Neutrophil (primary cell): ENCODE results near the gene SYCE3.

ENCODE experiments used
- H3K27ac ChIP-seq: fragments of 200-600 bp; sonication (generic); 2 replicates; pipeline ENCODE4 v1.5.1; 2016; ENCODE audit warnings: mild to moderate bottlenecking, moderate library complexity
- H3K27me3 ChIP-seq: fragments of 200-600 bp; sonication (generic); 2 replicates; pipeline ENCODE4 v1.6.0; 2016; ENCODE audit warnings: mild to moderate bottlenecking
- H3K36me3 ChIP-seq: fragments of 200-600 bp; sonication (generic); 2 replicates; pipeline ENCODE4 v1.5.1; 2017
- H3K4me1 ChIP-seq, 2 experiments: fragments of 200-600 bp in 1 of 2; sonication (generic) in 1 of 2; 1 replicate in 1 of 2; 2 replicates in 1 of 2; pipeline versions ENCODE4 v1.5.1 to v1.6.1; 2013 to 2016; ENCODE audit warnings: low read depth in 1 of 2, low read length in 1 of 2, mild to moderate bottlenecking in 1 of 2, moderate library complexity in 1 of 2; ENCODE audit not compliant: control insufficient read depth in 1 of 2, insufficient read depth in 1 of 2
- H3K4me3 ChIP-seq, 2 experiments: fragments of 200-600 bp in 1 of 2; sonication (generic) in 1 of 2; 1 replicate in 1 of 2; 2 replicates in 1 of 2; pipeline ENCODE4 v1.5.1; 2013 to 2016; ENCODE audit warnings: low read depth in 1 of 2, low read length in 1 of 2, mild to moderate bottlenecking in 1 of 2, moderate library complexity in 1 of 2
- H3K9me3 ChIP-seq: fragments of 200-600 bp; sonication (generic); 2 replicates; pipeline ENCODE4 v1.5.1; 2016
- TF ChIP-seq, protein P1 (sequence below): fragments of 200-600 bp; sonication (generic); IDR thresholded peaks from 2 replicates; pipeline ENCODE4 v1.5.1; 2016; ENCODE audit warnings: antibody characterized with exemption

The SYCE3 gene

GRCh38 chr22:50576806-50577696, 14.3 kb upstream of the SYCE3 start:
- Histone ChIP-seq H3K36me3 (peaks cover 72% of the 10 kb centered on the region), H3K9me3 (no peaks in the 10 kb centered on the region), H3K27ac (no peak overlapping the region), H3K4me1 (peaks cover 10 to 11% of the 10 kb centered on the region in 2 experiments), H3K4me3 (no peak overlapping the region), H3K27me3 (peaks cover 18% of the 10 kb centered on the region)
- TF ChIP-seq, protein P1, sequence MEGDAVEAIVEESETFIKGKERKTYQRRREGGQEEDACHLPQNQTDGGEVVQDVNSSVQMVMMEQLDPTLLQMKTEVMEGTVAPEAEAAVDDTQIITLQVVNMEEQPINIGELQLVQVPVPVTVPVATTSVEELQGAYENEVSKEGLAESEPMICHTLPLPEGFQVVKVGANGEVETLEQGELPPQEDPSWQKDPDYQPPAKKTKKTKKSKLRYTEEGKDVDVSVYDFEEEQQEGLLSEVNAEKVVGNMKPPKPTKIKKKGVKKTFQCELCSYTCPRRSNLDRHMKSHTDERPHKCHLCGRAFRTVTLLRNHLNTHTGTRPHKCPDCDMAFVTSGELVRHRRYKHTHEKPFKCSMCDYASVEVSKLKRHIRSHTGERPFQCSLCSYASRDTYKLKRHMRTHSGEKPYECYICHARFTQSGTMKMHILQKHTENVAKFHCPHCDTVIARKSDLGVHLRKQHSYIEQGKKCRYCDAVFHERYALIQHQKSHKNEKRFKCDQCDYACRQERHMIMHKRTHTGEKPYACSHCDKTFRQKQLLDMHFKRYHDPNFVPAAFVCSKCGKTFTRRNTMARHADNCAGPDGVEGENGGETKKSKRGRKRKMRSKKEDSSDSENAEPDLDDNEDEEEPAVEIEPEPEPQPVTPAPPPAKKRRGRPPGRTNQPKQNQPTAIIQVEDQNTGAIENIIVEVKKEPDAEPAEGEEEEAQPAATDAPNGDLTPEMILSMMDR = no peak

- peaks cover 18% of the 10 kb centered on the region for H3K27me3 ChIP-seq
- TF ChIP-seq, protein P1 = no peak
- peaks cover 80% of the 10 kb centered on the region for H3K36me3 ChIP-seq
- no peak overlapping the region for H3K4me3 ChIP-seq
- no peaks in the 10 kb centered on the region for H3K9me3 ChIP-seq
- H3K4me1 ChIP-seq = peaks cover 0 to under 1% of the 10 kb centered on the region in 2 experiments
- H3K27ac ChIP-seq = no peak overlapping the region
Observed at GRCh38 chr22:50576070-50576469, 13.4 kb upstream of the SYCE3 start.

DNA sequence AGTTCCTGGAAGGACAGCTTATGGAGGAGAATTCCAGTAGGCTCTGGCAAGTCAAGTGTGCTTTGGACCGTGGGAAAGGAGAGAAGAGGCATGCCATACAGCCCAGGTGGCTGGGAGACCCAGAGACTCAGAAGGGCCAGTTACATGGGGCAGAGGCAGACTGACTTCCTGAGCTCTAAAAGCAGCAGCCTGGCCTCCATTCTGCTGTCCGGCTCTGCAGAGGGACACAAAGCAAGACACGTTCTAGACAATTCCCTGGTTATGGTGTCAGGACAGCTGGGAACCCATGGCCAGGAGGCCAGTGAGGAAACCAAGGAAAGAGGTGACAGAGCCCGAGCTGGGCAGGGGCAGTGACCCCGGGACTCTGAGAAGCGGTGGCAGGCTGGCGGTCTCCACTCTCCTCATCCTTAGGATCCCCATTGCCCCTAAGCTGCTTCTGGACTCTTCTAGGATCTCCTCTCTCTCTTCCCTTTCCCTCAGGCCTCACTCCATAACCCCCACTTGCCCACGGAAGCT, 12.8 kb upstream of the SYCE3 start:
- Histone ChIP-seq H3K27ac (no peak overlapping the region), H3K4me1 (no peaks in the 10 kb centered on the region), H3K36me3 (peaks cover 81% of the 10 kb centered on the region), H3K4me3 (no peak overlapping the region), H3K9me3 (no peaks in the 10 kb centered on the region), H3K27me3 (peaks cover 18% of the 10 kb centered on the region)
- TF ChIP-seq, protein P1 = no peak

- H3K4me3 ChIP-seq = no peak overlapping the region
- peaks cover 18% of the 10 kb centered on the region for H3K27me3 ChIP-seq
- no peaks in the 10 kb centered on the region for H3K9me3 ChIP-seq
- TF ChIP-seq, protein P1 = no peak
- peaks cover 81% of the 10 kb centered on the region for H3K36me3 ChIP-seq
- H3K27ac ChIP-seq = no peak overlapping the region
- no peaks in the 10 kb centered on the region for H3K4me1 ChIP-seq
Observed at GRCh38 chr22:50574383-50574755, 11.7 kb upstream of the SYCE3 start.

- Histone ChIP-seq H3K27ac (no peak overlapping the region), H3K4me1 (no peaks in the 10 kb centered on the region), H3K4me3 (no peak overlapping the region), H3K27me3 (peaks cover 18% of the 10 kb centered on the region), H3K9me3 (no peaks in the 10 kb centered on the region), H3K36me3 (peaks cover 81% of the 10 kb centered on the region)
- TF ChIP-seq, protein P1 = no peak
Observed at GRCh38 chr22:50573491-50574382, 11.0 kb upstream of the SYCE3 start.
